ENCODE measurements around the gene KSR2. TPM values are rescaled to one million over a fixed set of nuclear protein-coding genes. Genes with fewer than 3 reads are reported as not detected.

Gene KSR2
- total and polyA plus RNA-seq, 4 experiments from 2014 or later: 0.03 to 0.09 (median 0.06) TPM; not detected in 1

- ChIA-PET CTCF (ENCODE audit: partially characterized antibody) (no interaction called here), POLR2A (ENCODE audit: partially characterized antibody) (no interaction called here)
- peaks cover 4% of the 10 kb centered on the region for H3K27me3 ChIP-seq (ENCODE audit: insufficient read depth, low read length)
- no peak overlapping the region for H3K4me3 ChIP-seq (ENCODE audit: low read length in 2 of 2)
- Mint-ChIP-seq H3K36me3 (no peaks in the 10 kb centered on the region), H3K9me3 (peaks cover 0 to 5% (median 4%) of the 10 kb centered on the region in 8 donors), H3K4me1 (no peaks in the 10 kb centered on the region), H3K27ac (no peak overlapping the region), H3K4me3 (no peak overlapping the region), H3K27me3 (peaks cover 4 to 7% of the 10 kb centered on the region in 2 donors)
- no peaks in the 10 kb centered on the region for H3K4me1 ChIP-seq (ENCODE audit: insufficient read depth, low read length)
- H3K27ac ChIP-seq (ENCODE audit: low read depth, low read length): no peak overlapping the region
- intact Hi-C loops (cut with micrococcal nuclease): no loop called here
- H3K9me3 ChIP-seq (ENCODE audit: control insufficient read depth in 1 of 2, low read length in 2 of 2): no peaks in the 10 kb centered on the region
- no peak for DNase-seq
- H3K36me3 ChIP-seq (ENCODE audit: insufficient read depth, low read length): no peaks in the 10 kb centered on the region
Observed at GRCh38 chr12:117985182-117985581, 16.4 kb upstream of the KSR2 start.

DNA sequence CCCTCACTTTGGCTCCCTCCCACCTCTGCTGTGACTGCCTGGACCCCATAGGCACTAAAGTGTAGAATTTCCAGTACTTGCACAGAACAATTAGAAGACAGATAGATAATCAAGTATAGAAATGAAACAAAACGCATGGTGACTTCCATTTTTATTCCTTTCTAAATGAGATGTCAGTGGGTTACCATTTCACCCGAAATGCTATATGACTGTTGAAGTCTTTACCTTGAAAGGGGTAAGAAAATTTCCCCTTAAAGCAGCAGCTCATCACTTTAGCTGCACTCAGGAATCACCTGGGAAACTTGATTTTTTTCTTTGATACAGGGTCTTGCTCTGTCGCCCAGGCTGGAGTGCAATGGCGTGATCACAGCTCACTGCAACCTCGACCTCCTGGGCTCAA, 12.5 kb upstream of the KSR2 start:
- CTCF ChIA-PET (ENCODE audit: partially characterized antibody): no interaction called here
- no peaks in the 10 kb centered on the region for H3K4me1 Mint-ChIP-seq
- Histone ChIP-seq H3K36me3 (ENCODE audit: insufficient read depth, low read length) (no peaks in the 10 kb centered on the region), H3K4me3 (ENCODE audit: low read length in 2 of 2) (no peak overlapping the region), H3K27ac (ENCODE audit: low read depth, low read length) (no peak overlapping the region), H3K27me3 (ENCODE audit: insufficient read depth, low read length) (peaks cover 4% of the 10 kb centered on the region), H3K9me3 (ENCODE audit: control insufficient read depth in 1 of 2, low read length in 2 of 2) (no peaks in the 10 kb centered on the region), H3K4me1 (ENCODE audit: insufficient read depth, low read length) (no peaks in the 10 kb centered on the region)
- POLR2A ChIA-PET (ENCODE audit: partially characterized antibody): no interaction called here
- H3K36me3 Mint-ChIP-seq: no peaks in the 10 kb centered on the region
- peaks cover 14 to 15% of the 10 kb centered on the region in 2 donors for H3K27me3 Mint-ChIP-seq
- no peak for DNase-seq
- no peak overlapping the region for H3K27ac Mint-ChIP-seq
- peaks cover 0 to 2% (median 0%) of the 10 kb centered on the region in 8 donors for H3K9me3 Mint-ChIP-seq
- intact Hi-C loops (cut with micrococcal nuclease): no loop called here
- no peak overlapping the region for H3K4me3 Mint-ChIP-seq

GRCh38 chr12:117980616-117981015, 11.8 kb upstream of the KSR2 start:
- Histone ChIP-seq H3K36me3 (ENCODE audit: insufficient read depth, low read length) (no peaks in the 10 kb centered on the region), H3K4me3 (ENCODE audit: low read length in 2 of 2) (no peak overlapping the region), H3K9me3 (ENCODE audit: control insufficient read depth in 1 of 2, low read length in 2 of 2) (no peaks in the 10 kb centered on the region), H3K4me1 (ENCODE audit: insufficient read depth, low read length) (no peaks in the 10 kb centered on the region), H3K27ac (ENCODE audit: low read depth, low read length) (no peak overlapping the region), H3K27me3 (ENCODE audit: insufficient read depth, low read length) (peaks cover 4% of the 10 kb centered on the region)
- Mint-ChIP-seq H3K9me3 (peaks cover 0 to 2% (median 0%) of the 10 kb centered on the region in 8 donors), H3K27me3 (peaks cover 14 to 16% of the 10 kb centered on the region in 2 donors), H3K36me3 (no peaks in the 10 kb centered on the region), H3K4me1 (no peaks in the 10 kb centered on the region), H3K4me3 (no peak overlapping the region), H3K27ac (no peak overlapping the region)
- ChIA-PET POLR2A (ENCODE audit: partially characterized antibody) (no interaction called here), CTCF (ENCODE audit: partially characterized antibody) (no interaction called here)
- intact Hi-C loops (cut with micrococcal nuclease): no loop called here
- DNase-seq: no peak

GRCh38 chr12:117977373-117977772, 8.6 kb upstream of the KSR2 start:
- H3K4me1 Mint-ChIP-seq: no peaks in the 10 kb centered on the region
- Histone ChIP-seq H3K27me3 (ENCODE audit: insufficient read depth, low read length) (no peaks in the 10 kb centered on the region), H3K4me1 (ENCODE audit: insufficient read depth, low read length) (no peaks in the 10 kb centered on the region), H3K4me3 (ENCODE audit: low read length in 2 of 2) (no peak overlapping the region), H3K27ac (ENCODE audit: low read depth, low read length) (no peak overlapping the region), H3K36me3 (ENCODE audit: insufficient read depth, low read length) (no peaks in the 10 kb centered on the region), H3K9me3 (ENCODE audit: control insufficient read depth in 1 of 2, low read length in 2 of 2) (no peaks in the 10 kb centered on the region)
- ChIA-PET POLR2A (ENCODE audit: partially characterized antibody) (no interaction called here), CTCF (ENCODE audit: partially characterized antibody) (no interaction called here)
- H3K9me3 Mint-ChIP-seq: peaks cover 0 to 8% (median 4%) of the 10 kb centered on the region in 8 donors
- no peak for DNase-seq
- H3K27ac Mint-ChIP-seq: no peak overlapping the region
- intact Hi-C loops (cut with micrococcal nuclease): no loop called here
- no peaks in the 10 kb centered on the region for H3K36me3 Mint-ChIP-seq
- no peak overlapping the region for H3K4me3 Mint-ChIP-seq
- H3K27me3 Mint-ChIP-seq: peaks cover 19 to 25% of the 10 kb centered on the region in 2 donors

GRCh38 chr12:117975006-117975405, 6.2 kb upstream of the KSR2 start:
- Histone ChIP-seq H3K9me3 (ENCODE audit: control insufficient read depth in 1 of 2, low read length in 2 of 2) (no peaks in the 10 kb centered on the region), H3K27ac (ENCODE audit: low read depth, low read length) (no peak overlapping the region), H3K4me1 (ENCODE audit: insufficient read depth, low read length) (no peaks in the 10 kb centered on the region), H3K4me3 (ENCODE audit: low read length in 2 of 2) (no peak overlapping the region), H3K27me3 (ENCODE audit: insufficient read depth, low read length) (no peaks in the 10 kb centered on the region), H3K36me3 (ENCODE audit: insufficient read depth, low read length) (no peaks in the 10 kb centered on the region)
- Mint-ChIP-seq H3K9me3 (peaks cover 3 to 22% (median 13%) of the 10 kb centered on the region in 8 donors), H3K27ac (no peak overlapping the region), H3K36me3 (peaks cover 0 to 11% of the 10 kb centered on the region in 2 donors), H3K27me3 (peaks cover 23 to 29% of the 10 kb centered on the region in 2 donors), H3K4me3 (no peak overlapping the region), H3K4me1 (no peaks in the 10 kb centered on the region)
- ChIA-PET POLR2A (ENCODE audit: partially characterized antibody) (no interaction called here), CTCF (ENCODE audit: partially characterized antibody) (no interaction called here)
- no peak for DNase-seq
- intact Hi-C loops (cut with micrococcal nuclease): no loop called here

GRCh38 chr12:117972301-117972700, 3.5 kb upstream of the KSR2 start:
- peaks cover 23 to 26% of the 10 kb centered on the region in 2 donors for H3K27me3 Mint-ChIP-seq
- Histone ChIP-seq H3K27me3 (ENCODE audit: insufficient read depth, low read length) (peaks cover under 1% of the 10 kb centered on the region), H3K27ac (ENCODE audit: low read depth, low read length) (no peak overlapping the region), H3K4me3 (ENCODE audit: low read length in 2 of 2) (no peak overlapping the region), H3K9me3 (ENCODE audit: control insufficient read depth in 1 of 2, low read length in 2 of 2) (no peaks in the 10 kb centered on the region), H3K4me1 (ENCODE audit: insufficient read depth, low read length) (peaks cover 7% of the 10 kb centered on the region), H3K36me3 (ENCODE audit: insufficient read depth, low read length) (no peaks in the 10 kb centered on the region)
- no peak for DNase-seq
- H3K4me1 Mint-ChIP-seq: peaks cover 3 to 16% (median 6%) of the 10 kb centered on the region in 4 donors
- intact Hi-C loops (cut with micrococcal nuclease): no loop called here
- peaks cover 3 to 23% (median 13%) of the 10 kb centered on the region in 8 donors for H3K9me3 Mint-ChIP-seq
- ChIA-PET POLR2A (ENCODE audit: partially characterized antibody) (no interaction called here), CTCF (ENCODE audit: partially characterized antibody) (no interaction called here)
- no peak overlapping the region for H3K4me3 Mint-ChIP-seq
- peaks cover 0 to 11% of the 10 kb centered on the region in 2 donors for H3K36me3 Mint-ChIP-seq
- H3K27ac Mint-ChIP-seq: no peak overlapping the region

- peaks cover 6% of the 10 kb centered on the region for H3K27me3 ChIP-seq (ENCODE audit: insufficient read depth, low read length)
- Mint-ChIP-seq H3K27ac (no peak overlapping the region), H3K27me3 (peaks cover 31 to 36% of the 10 kb centered on the region in 2 donors), H3K9me3 (peaks cover 3 to 26% (median 13%) of the 10 kb centered on the region in 8 donors), H3K4me3 (peak overlapping the region in 3 of 8 donors; percentile 10 to 45 (median 20)), H3K4me1 (peaks cover 3 to 21% (median 7%) of the 10 kb centered on the region in 4 donors), H3K36me3 (peaks cover 0 to 11% of the 10 kb centered on the region in 2 donors)
- intact Hi-C loops (cut with micrococcal nuclease): no loop called here
- H3K36me3 ChIP-seq (ENCODE audit: insufficient read depth, low read length): no peaks in the 10 kb centered on the region
- no peak overlapping the region for H3K4me3 ChIP-seq (ENCODE audit: low read length in 2 of 2)
- CTCF ChIA-PET (ENCODE audit: partially characterized antibody): no interaction called here
- H3K9me3 ChIP-seq (ENCODE audit: control insufficient read depth in 1 of 2, low read length in 2 of 2): no peaks in the 10 kb centered on the region
- POLR2A ChIA-PET (ENCODE audit: partially characterized antibody): no interaction called here
- no peak overlapping the region for H3K27ac ChIP-seq (ENCODE audit: low read depth, low read length)
- DNase-seq: no peak
- peaks cover 7% of the 10 kb centered on the region for H3K4me1 ChIP-seq (ENCODE audit: insufficient read depth, low read length)
Observed at GRCh38 chr12:117970334-117970733, 1.5 kb upstream of the KSR2 start.

All from CD4-positive, alpha-beta memory T cell (primary cell).